Caki2 (cell line): Measurements from ENCODE around the gene ABCB7. TPM values are rescaled to one million over a fixed set of nuclear protein-coding genes. Genes with fewer than 3 reads are reported as not detected.
"Not testable (repeated sequence)": the region's sequence is repeated elsewhere in the genome, so short reads cannot be mapped to it uniquely, and the experiment has no call there.

Experiments used
- DNase-seq: peaks from one replicate; pipeline ENCODE4 v3.0.0-alpha.2; 2015; ENCODE audit warnings: low read depth
- in situ Hi-C: cut with HindIII; loops from 2 replicates; pipeline ENCODE4 v1.10.0; 2016; ENCODE audit warnings: low sequenced_read_pairs, low pct_unique_long_range_greater_than_20kb, mixed read lengths
- total RNA-seq: library from RNA; depleted of rRNA; stranded (reverse); fragments of >200 nt; shearing (Covaris generic); gene quantifications from 2 replicates; pipeline ENCODE4 v1.2.3, GENCODE V29; 2014; ENCODE audit warnings: low replicate concordance; rRNA removed

ABCB7 gene
- total RNA-seq = 6.8 and 23.8 TPM in 2 replicates

- in situ Hi-C loops = no loop called here
These were observed at the start of gene ABCB7 for GRCh38 chrX:75155827-75156525. Gene ABCB7, minus strand, starts transcription at chrX:75156283. Its CDS starts 11 bp downstream, at chrX:75156272.

GRCh38 chrX:75188415-75189206, 32.5 kb upstream of the ABCB7 start:
- DNase-seq, in situ Hi-C loops: not testable (repeated sequence)

More at GRCh38 chrX:75155827-75156525, at the start of gene ABCB7:
- peak; percentile 62 for DNase-seq

- no peak for DNase-seq
- in situ Hi-C loops = no loop called here
These were observed 25.6 kb upstream of the ABCB7 start for GRCh38 chrX:75181721-75182120.

GRCh38 chrX:75179536-75180293, 23.6 kb upstream of the ABCB7 start:
- in situ Hi-C loops, DNase-seq: not testable (repeated sequence)

- in situ Hi-C loops, DNase-seq: not testable (repeated sequence)
These were observed 16.3 kb upstream of the ABCB7 start for GRCh38 chrX:75172257-75172890.

- no peak for DNase-seq
- in situ Hi-C loops = no loop called here
These were observed 2.0 kb upstream of the ABCB7 start for GRCh38 chrX:75158054-75158453.

GRCh38 chrX:75156531-75156945, 455 bp upstream of the ABCB7 start:
- in situ Hi-C loops = no loop called here
- peak; percentile 21 for DNase-seq

- DNase-seq = no peak
- in situ Hi-C loops = no loop called here
These were observed 646 bp downstream of the ABCB7 start for GRCh38 chrX:75155447-75155826.

GRCh38 chrX:75154871-75155270, 1.2 kb downstream of the ABCB7 start:
- DNase-seq = no peak
- in situ Hi-C loops = no loop called here

- DNase-seq = no peak
- in situ Hi-C loops = no loop called here
These were observed 4.1 kb downstream of the ABCB7 start for GRCh38 chrX:75151827-75152592.

- DNase-seq = no peak
- in situ Hi-C loops = no loop called here
These were observed 6.4 kb downstream of the ABCB7 start for GRCh38 chrX:75149654-75150053.

GRCh38 chrX:75132672-75133071, 23.4 kb downstream of the ABCB7 start:
- no peak for DNase-seq
- in situ Hi-C loops = no loop called here

- DNase-seq = no peak
- in situ Hi-C loops = no loop called here
These were observed 24.0 kb downstream of the ABCB7 start for GRCh38 chrX:75131973-75132627.

- DNase-seq, in situ Hi-C loops: not testable (repeated sequence)
These were observed 27.0 kb downstream of the ABCB7 start for GRCh38 chrX:75129069-75129468.

- no peak for DNase-seq
- in situ Hi-C loops = no loop called here
These were observed 37.8 kb downstream of the ABCB7 start for GRCh38 chrX:75118296-75118695.

GRCh38 chrX:75115707-75116413, 40.2 kb downstream of the ABCB7 start:
- in situ Hi-C loops = no loop called here
- DNase-seq = no peak

GRCh38 chrX:75114638-75115037, 41.4 kb downstream of the ABCB7 start:
- in situ Hi-C loops = no loop called here
- DNase-seq = no peak
